Vagina (tissue), 2 donors: Measurements from ENCODE around the gene MYZAP. TPM values are rescaled to one million over a fixed set of nuclear protein-coding genes. Genes with fewer than 3 reads are reported as not detected.
A peak's percentile ranks its signal among the peaks of the same experiment; 100 is the strongest.

Experiments
- DNase-seq, 2 donors: peaks; one replicate each; pipeline ENCODE4 v3.0.0-alpha.2; 2017; ENCODE audit errors: extremely low spot score in 2 of 2
- H3K27ac ChIP-seq: fragments of 200-600 bp; sonication (generic); one replicate; pipeline ENCODE4 v1.5.1; 2019
- H3K27me3 ChIP-seq: fragments of 200-600 bp; sonication (generic); one replicate; pipeline ENCODE4 v1.5.1; 2019
- H3K36me3 ChIP-seq, 2 donors: fragments of 200-600 bp; sonication (generic); one replicate each; pipeline ENCODE4 v1.5.1; 2017 to 2019
- H3K4me1 ChIP-seq: fragments of 200-600 bp; sonication (generic); one replicate; pipeline ENCODE4 v1.5.1; 2019
- H3K4me3 ChIP-seq, 2 donors: fragments of 200-600 bp; sonication (generic); 1 replicate in 1 of 2; 2 replicates in 1 of 2; pipeline ENCODE4 v1.5.1; 2016 to 2019
- H3K9me3 ChIP-seq: fragments of 200-600 bp; sonication (generic); one replicate; pipeline ENCODE4 v1.5.1; 2019
- POLR2A ChIP-seq, 2 donors: fragments of 450-650 bp; IDR thresholded peaks; one replicate each; pipeline ENCODE4 v1.6.1; 2017; ENCODE audit warnings: antibody characterized with exemption in 2 of 2, mild to moderate bottlenecking in 2 of 2, moderate library complexity in 2 of 2
- POLR2AphosphoS5 ChIP-seq, 2 donors: sonication (generic); formaldehyde crosslinking; IDR thresholded peaks; one replicate each; pipeline ENCODE4 v1.9.0; 2017; ENCODE audit warnings: antibody characterized with exemption in 2 of 2, mild to moderate bottlenecking in 2 of 2, low read depth in 1 of 2; ENCODE audit not compliant: insufficient read depth in 1 of 2
- intact Hi-C: fragments of 100-400 bp; cut with DNase I; formaldehyde crosslinking; loops from one replicate; pipeline ENCODE4 v1.15.1; 2023
- total RNA-seq: library from RNA; depleted of rRNA; stranded (reverse); fragments of >200 nt; gene quantifications from one replicate; pipeline ENCODE4 v1.2.3, GENCODE V29; 2016
- TF ChIP-seq, protein P1 (sequence below), 3 experiments: fragments of 450-650 bp in 2 of 3; fragments of 200-600 bp in 1 of 3; sonication (generic) in 1 of 3; IDR thresholded peaks; one replicate each; pipeline ENCODE4 v1.5.1; 2017 to 2019; ENCODE audit warnings: antibody characterized with exemption in 3 of 3, mild to moderate bottlenecking in 2 of 3, moderate library complexity in 2 of 3

Gene MYZAP
- total RNA-seq, 1 donor from 2014 or later, result 15.2 TPM

GRCh38 chr15:57618325-57618724, 26.6 kb downstream of the MYZAP start:
- no peak for DNase-seq
- no peaks in the 10 kb centered on the region for H3K9me3 ChIP-seq
- peaks cover 0 to 5% of the 10 kb centered on the region in 2 donors for H3K36me3 ChIP-seq
- peaks cover 9% of the 10 kb centered on the region for H3K4me1 ChIP-seq
- TF ChIP-seq POLR2AphosphoS5 (IDR thresholded peaks at IDR 0.05; ENCODE audit: insufficient read depth in 1 of 2, low read depth in 1 of 2), result no peak
- TF ChIP-seq, protein P1, sequence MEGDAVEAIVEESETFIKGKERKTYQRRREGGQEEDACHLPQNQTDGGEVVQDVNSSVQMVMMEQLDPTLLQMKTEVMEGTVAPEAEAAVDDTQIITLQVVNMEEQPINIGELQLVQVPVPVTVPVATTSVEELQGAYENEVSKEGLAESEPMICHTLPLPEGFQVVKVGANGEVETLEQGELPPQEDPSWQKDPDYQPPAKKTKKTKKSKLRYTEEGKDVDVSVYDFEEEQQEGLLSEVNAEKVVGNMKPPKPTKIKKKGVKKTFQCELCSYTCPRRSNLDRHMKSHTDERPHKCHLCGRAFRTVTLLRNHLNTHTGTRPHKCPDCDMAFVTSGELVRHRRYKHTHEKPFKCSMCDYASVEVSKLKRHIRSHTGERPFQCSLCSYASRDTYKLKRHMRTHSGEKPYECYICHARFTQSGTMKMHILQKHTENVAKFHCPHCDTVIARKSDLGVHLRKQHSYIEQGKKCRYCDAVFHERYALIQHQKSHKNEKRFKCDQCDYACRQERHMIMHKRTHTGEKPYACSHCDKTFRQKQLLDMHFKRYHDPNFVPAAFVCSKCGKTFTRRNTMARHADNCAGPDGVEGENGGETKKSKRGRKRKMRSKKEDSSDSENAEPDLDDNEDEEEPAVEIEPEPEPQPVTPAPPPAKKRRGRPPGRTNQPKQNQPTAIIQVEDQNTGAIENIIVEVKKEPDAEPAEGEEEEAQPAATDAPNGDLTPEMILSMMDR (IDR thresholded peaks at IDR 0.05), result no peak
- TF ChIP-seq POLR2A (IDR thresholded peaks at IDR 0.05), result no peak
- H3K27me3 ChIP-seq, result no peaks in the 10 kb centered on the region
- no peak overlapping the region for H3K4me3 ChIP-seq
- intact Hi-C loops, result loop anchor here (10.0 kb wide), 1 partner anchor 54 kb away; no protein-coding TSS in a partner anchor
- no peak overlapping the region for H3K27ac ChIP-seq

DNA sequence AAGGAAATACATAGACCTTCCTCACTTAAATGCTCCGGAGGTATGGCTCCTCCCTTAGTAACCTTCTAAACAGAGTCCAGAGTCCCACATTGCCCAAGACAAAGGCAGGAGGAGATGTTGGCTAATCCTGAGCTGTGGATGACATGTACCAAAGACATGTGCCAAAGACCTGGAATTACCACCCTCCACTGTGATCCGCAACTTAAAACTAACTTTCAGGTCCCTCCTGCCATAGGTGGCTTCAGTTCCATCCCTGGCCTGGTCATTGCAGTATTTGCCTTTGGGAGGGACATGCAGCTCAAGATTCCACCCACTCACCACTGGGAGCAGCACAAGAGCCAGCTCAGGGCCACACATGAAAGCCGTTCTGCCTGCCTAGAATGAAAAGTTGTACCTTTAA, 28.0 kb downstream of the MYZAP start:
- no peak for DNase-seq
- Histone ChIP-seq H3K27ac (peak overlapping the region; percentile 36), H3K36me3 (peaks cover 0 to 5% of the 10 kb centered on the region in 2 donors), H3K4me1 (peaks cover 9% of the 10 kb centered on the region), H3K4me3 (no peak overlapping the region), H3K9me3 (no peaks in the 10 kb centered on the region), H3K27me3 (no peaks in the 10 kb centered on the region)
- no peak for TF ChIP-seq POLR2AphosphoS5 (IDR thresholded peaks at IDR 0.05; ENCODE audit: insufficient read depth in 1 of 2, low read depth in 1 of 2)
- TF ChIP-seq, protein P1 (IDR thresholded peaks at IDR 0.05), result no peak
- intact Hi-C loops, result loop anchor here (10.0 kb wide), 1 partner anchor 55 kb away; no protein-coding TSS in a partner anchor

DNA sequence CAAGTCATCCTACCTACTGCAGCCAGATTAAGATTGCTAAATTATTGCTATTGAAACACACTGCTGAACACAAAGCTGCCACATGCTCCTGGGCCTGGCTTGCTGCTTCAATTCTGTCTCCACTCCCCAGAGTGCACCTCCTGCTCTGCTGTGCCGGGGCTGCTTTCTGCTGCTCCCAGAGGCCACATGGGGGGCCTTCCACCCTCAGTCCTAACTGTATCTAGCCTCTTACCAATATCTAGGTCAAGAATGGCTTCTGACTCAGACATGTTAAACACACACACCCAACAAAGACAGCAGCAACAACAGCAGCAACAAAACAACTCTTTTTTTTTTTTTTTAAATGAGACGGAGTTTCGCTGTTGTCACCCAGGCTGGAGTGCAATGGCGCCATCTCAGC, 33.0 kb downstream of the MYZAP start:
- H3K36me3 ChIP-seq, result peaks cover 0 to 12% of the 10 kb centered on the region in 2 donors
- TF ChIP-seq, protein P1 (IDR thresholded peaks at IDR 0.05), result no peak
- TF ChIP-seq POLR2AphosphoS5 (IDR thresholded peaks at IDR 0.05; ENCODE audit: insufficient read depth in 1 of 2, low read depth in 1 of 2) (no peak), POLR2A (IDR thresholded peaks at IDR 0.05) (no peak)
- no peaks in the 10 kb centered on the region for H3K9me3 ChIP-seq
- no peaks in the 10 kb centered on the region for H3K27me3 ChIP-seq
- intact Hi-C loops, result no loop called here
- peaks cover 8% of the 10 kb centered on the region for H3K4me1 ChIP-seq
- no peak overlapping the region for H3K27ac ChIP-seq
- no peak overlapping the region for H3K4me3 ChIP-seq
- DNase-seq, result no peak

DNA sequence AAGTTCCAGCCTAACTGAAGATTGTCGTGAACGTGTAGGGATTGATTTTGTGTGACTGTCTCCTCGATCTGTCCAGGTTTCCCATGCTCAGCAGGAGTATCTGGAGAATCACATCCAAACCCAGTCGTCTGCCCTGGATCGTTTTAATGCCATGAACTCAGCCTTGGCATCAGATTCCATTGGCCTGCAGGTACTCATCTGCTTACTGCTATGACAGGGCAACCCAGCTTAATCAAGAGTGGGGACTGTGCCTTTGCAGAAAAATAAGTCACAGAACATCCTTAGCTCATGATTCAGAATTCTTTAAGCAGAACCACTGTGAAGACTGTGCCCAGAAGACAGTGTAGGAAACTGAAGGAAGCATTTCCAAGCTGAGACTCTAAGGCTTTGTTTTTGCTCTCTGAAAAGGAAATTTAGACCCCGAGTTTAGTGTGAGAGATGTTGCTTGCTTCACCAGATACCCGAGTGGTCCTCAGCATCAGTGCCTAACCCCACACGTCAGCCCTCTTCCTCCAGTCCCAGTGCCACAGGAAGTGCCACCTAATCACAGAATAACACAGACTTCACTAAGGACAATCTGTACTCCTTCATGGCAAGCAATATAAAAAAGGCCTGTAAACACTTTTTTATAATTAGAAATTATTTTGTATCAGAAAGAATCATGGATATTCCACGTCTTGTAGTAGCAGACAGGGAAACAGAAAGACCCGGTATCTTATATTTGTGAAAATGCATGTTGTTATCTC, 34.2 kb downstream of the MYZAP start:
- Histone ChIP-seq H3K4me1 (no peaks in the 10 kb centered on the region), H3K27me3 (no peaks in the 10 kb centered on the region), H3K9me3 (no peaks in the 10 kb centered on the region), H3K4me3 (no peak overlapping the region), H3K36me3 (peaks cover 0 to 12% of the 10 kb centered on the region in 2 donors), H3K27ac (no peak overlapping the region)
- intact Hi-C loops, result no loop called here
- no peak for DNase-seq
- TF ChIP-seq, protein P1 (IDR thresholded peaks at IDR 0.05), result no peak
- TF ChIP-seq POLR2AphosphoS5 (IDR thresholded peaks at IDR 0.05; ENCODE audit: insufficient read depth in 1 of 2, low read depth in 1 of 2), result no peak
- TF ChIP-seq POLR2A (IDR thresholded peaks at IDR 0.05), result no peak
